Spinal cord (tissue), 10 donors: ENCODE results near the gene TSPAN18. TPM values are rescaled to one million over a fixed set of nuclear protein-coding genes. Genes with fewer than 3 reads are reported as not detected.
A peak's percentile ranks its signal among the peaks of the same experiment; 100 is the strongest.

Experiments used
- DNase-seq, 6 donors: peaks; one replicate each; pipeline versions ENCODE4 v3.0.0 to v3.0.0-alpha.2; 2013 to 2015; ENCODE audit warnings: low spot score in 6 of 6, low read depth in 4 of 6
- H3K27ac ChIP-seq: one replicate; pipeline ENCODE4 v1.5.1; 2013; ENCODE audit warnings: low read depth, low read length, control low read depth
- H3K27me3 ChIP-seq: one replicate; pipeline ENCODE4 v1.6.1; 2013; ENCODE audit warnings: low read length; ENCODE audit not compliant: control insufficient read depth, insufficient read depth
- H3K36me3 ChIP-seq: one replicate; pipeline ENCODE4 v1.6.1; 2013; ENCODE audit warnings: low read length; ENCODE audit not compliant: control insufficient read depth, insufficient read depth
- H3K4me1 ChIP-seq: one replicate; pipeline ENCODE4 v1.6.1; 2013; ENCODE audit warnings: low read length; ENCODE audit not compliant: control insufficient read depth, insufficient read depth
- H3K4me3 ChIP-seq: one replicate; pipeline ENCODE4 v1.5.1; 2013; ENCODE audit warnings: low read depth, low read length, control low read depth
- H3K9me3 ChIP-seq: one replicate; pipeline ENCODE4 v1.6.1; 2013; ENCODE audit warnings: low read length; ENCODE audit not compliant: control insufficient read depth, insufficient read depth
- WGBS: methylation state at CpG from one replicate; pipeline ENCODE4 v1.1.5; 2013; ENCODE audit warnings: missing lambda C conversion rate; ENCODE audit not compliant: insufficient coverage; 5-methylcytosine and 5-hydroxymethylcytosine counted together
- polyA plus RNA-seq, 2 donors: library from polyadenylated mRNA; unstranded; fragments of 120-200 nt; gene quantifications; one replicate each; pipeline ENCODE4 v1.2.1, GENCODE V29; 2013; ENCODE audit not compliant: insufficient read length in 2 of 2
- total RNA-seq, 2 donors: library from RNA; depleted of rRNA in 1 of 2; stranded (reverse); fragments of 120-200 nt in 1 of 2; fragments of >200 nt in 1 of 2; gene quantifications; one replicate each; pipeline versions ENCODE4 v1.2.3 to v1.2.4, GENCODE V29; 2013 to 2014
- donor health status: healthy.

TSPAN18 gene
- total and polyA plus RNA-seq, 4 donors: 23.3 to 87.2 (median 60.9) TPM

GRCh38 chr11:44743959-44744557, 17.3 kb downstream of the TSPAN18 start:
- no peaks in the 10 kb centered on the region for H3K9me3 ChIP-seq
- no peaks in the 10 kb centered on the region for H3K27me3 ChIP-seq
- peak overlapping the region; percentile 59 for H3K27ac ChIP-seq
- 29% methylated on average over 5 of the region's 5 CpGs for WGBS
- DNase-seq: peak in 2 of 6 donors; percentile 49 to 75
- peaks cover 6% of the 10 kb centered on the region for H3K36me3 ChIP-seq
- peaks cover 55% of the 10 kb centered on the region for H3K4me1 ChIP-seq
- H3K4me3 ChIP-seq: no peak overlapping the region

DNA sequence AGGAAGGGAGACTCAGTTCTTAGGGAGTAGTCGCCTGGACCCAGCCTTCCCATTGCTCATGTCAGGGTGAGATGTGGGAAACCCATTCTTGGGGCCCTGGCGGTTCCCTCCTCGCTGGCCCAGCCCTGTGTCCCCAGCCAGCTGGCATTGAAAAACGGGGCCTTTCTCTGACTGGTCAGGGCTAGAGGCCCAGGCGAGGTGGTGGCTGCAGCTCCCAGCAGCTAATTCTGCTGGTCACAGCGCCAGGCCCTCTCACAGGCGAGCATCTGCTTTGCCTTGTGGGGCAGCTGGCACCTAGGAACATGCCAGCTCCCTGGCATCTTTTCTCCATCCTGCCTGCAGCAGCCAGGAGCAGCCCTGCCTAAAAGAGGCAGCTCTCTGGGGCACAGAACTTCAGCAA, 20.1 kb downstream of the TSPAN18 start:
- 33% methylated on average over 7 of the region's 7 CpGs for WGBS
- no peaks in the 10 kb centered on the region for H3K9me3 ChIP-seq
- peak in 2 of 6 donors; percentile 67 to 91 for DNase-seq
- peaks cover 2% of the 10 kb centered on the region for H3K36me3 ChIP-seq
- no peaks in the 10 kb centered on the region for H3K27me3 ChIP-seq
- H3K4me1 ChIP-seq: peaks cover 47% of the 10 kb centered on the region
- no peak overlapping the region for H3K27ac ChIP-seq
- H3K4me3 ChIP-seq: no peak overlapping the region

GRCh38 chr11:44747316-44747715, 20.6 kb downstream of the TSPAN18 start:
- no peaks in the 10 kb centered on the region for H3K9me3 ChIP-seq
- no peak for DNase-seq
- H3K36me3 ChIP-seq: peaks cover 2% of the 10 kb centered on the region
- no peak overlapping the region for H3K4me3 ChIP-seq
- no peak overlapping the region for H3K27ac ChIP-seq
- H3K27me3 ChIP-seq: no peaks in the 10 kb centered on the region
- peaks cover 47% of the 10 kb centered on the region for H3K4me1 ChIP-seq
- 94% methylated on average over 4 of the region's 7 CpGs for WGBS

DNA sequence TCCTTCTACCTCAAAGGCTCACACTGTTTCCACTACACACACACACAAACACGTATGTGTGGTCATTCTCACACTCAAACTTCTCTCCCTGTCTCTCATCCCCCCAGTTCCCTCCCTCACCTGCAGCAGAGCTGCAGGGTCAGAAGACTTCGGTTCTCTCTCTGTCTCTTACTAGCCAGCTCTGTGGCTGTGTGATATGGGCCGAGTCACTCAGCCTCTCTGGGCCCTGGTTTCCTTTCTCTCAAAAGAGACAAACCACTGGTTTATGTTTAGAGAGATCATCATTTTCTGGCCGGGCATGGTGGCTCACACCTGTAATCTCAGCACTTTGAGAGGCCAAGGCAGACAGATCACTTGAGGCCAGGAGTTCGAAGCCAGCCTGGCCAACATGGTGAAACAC, 21.1 kb downstream of the TSPAN18 start:
- Histone ChIP-seq H3K36me3 (peaks cover 2% of the 10 kb centered on the region), H3K27ac (no peak overlapping the region), H3K4me1 (peaks cover 41% of the 10 kb centered on the region), H3K27me3 (no peaks in the 10 kb centered on the region), H3K4me3 (no peak overlapping the region), H3K9me3 (no peaks in the 10 kb centered on the region)
- 96% methylated on average over 2 of the region's 5 CpGs for WGBS
- DNase-seq: no peak

GRCh38 chr11:44748606-44749005, 21.8 kb downstream of the TSPAN18 start:
- Histone ChIP-seq H3K27me3 (no peaks in the 10 kb centered on the region), H3K36me3 (peaks cover 2% of the 10 kb centered on the region), H3K4me3 (no peak overlapping the region), H3K9me3 (no peaks in the 10 kb centered on the region), H3K27ac (no peak overlapping the region), H3K4me1 (peaks cover 38% of the 10 kb centered on the region)
- DNase-seq: no peak
- WGBS: 100% methylated on average over 3 of the region's 8 CpGs

DNA sequence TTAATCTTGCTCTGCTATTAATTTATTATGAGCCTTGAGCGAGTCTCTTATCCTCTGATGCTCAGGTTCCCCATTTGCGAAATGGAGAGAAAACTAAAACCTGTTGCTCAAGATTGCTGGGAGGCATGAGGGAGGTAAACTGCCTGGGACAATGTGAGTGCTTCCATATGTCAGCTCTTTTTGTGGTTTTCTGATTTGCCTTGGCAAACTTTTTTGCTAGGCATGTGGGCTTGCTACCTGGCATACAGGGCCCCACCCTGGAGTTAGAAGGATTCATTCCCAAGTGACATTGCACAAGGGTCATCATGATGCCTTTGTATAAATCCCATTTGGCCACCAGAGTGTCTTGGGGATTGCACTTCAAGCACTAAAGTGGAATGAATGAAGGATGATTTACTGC, 22.4 kb downstream of the TSPAN18 start:
- Histone ChIP-seq H3K27ac (no peak overlapping the region), H3K36me3 (peaks cover 2% of the 10 kb centered on the region), H3K27me3 (no peaks in the 10 kb centered on the region), H3K9me3 (no peaks in the 10 kb centered on the region), H3K4me3 (no peak overlapping the region), H3K4me1 (peaks cover 33% of the 10 kb centered on the region)
- DNase-seq: no peak
- 91% methylated on average over 2 of the region's 2 CpGs for WGBS

GRCh38 chr11:44750551-44751465, 24.0 kb downstream of the TSPAN18 start:
- Histone ChIP-seq H3K4me3 (no peak overlapping the region), H3K27ac (no peak overlapping the region), H3K4me1 (peaks cover 45% of the 10 kb centered on the region), H3K27me3 (no peaks in the 10 kb centered on the region), H3K36me3 (peaks cover 2% of the 10 kb centered on the region), H3K9me3 (no peaks in the 10 kb centered on the region)
- WGBS: 44% methylated on average over 6 of the region's 7 CpGs
- DNase-seq: peak in 2 of 6 donors; percentile 73 to 82

GRCh38 chr11:44752300-44752699, 25.5 kb downstream of the TSPAN18 start:
- no peaks in the 10 kb centered on the region for H3K36me3 ChIP-seq
- H3K9me3 ChIP-seq: no peaks in the 10 kb centered on the region
- peaks cover 37% of the 10 kb centered on the region for H3K4me1 ChIP-seq
- no CpG with 5 or more reads among the region's 2 CpGs for WGBS
- no peak overlapping the region for H3K4me3 ChIP-seq
- H3K27ac ChIP-seq: no peak overlapping the region
- DNase-seq: no peak
- no peaks in the 10 kb centered on the region for H3K27me3 ChIP-seq

DNA sequence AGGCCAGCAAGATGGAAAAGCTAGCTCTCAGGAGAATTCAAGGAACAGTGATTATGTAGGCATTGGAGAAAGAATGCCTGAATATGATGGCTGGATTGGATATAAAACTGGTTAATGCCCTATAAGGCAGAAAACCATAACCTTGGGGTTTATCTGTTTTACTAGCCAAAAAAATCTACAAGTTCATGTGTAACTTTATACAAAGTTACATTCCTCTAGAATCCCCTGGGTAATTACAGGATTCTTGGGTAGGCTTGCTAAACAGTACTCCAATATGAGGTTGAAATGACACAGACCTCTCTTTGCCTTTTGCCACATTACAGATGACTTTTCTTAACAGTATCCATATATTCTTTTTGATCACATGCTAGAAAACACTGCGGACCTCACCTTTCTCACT, 26.0 kb downstream of the TSPAN18 start:
- Histone ChIP-seq H3K9me3 (no peaks in the 10 kb centered on the region), H3K4me1 (peaks cover 33% of the 10 kb centered on the region), H3K36me3 (no peaks in the 10 kb centered on the region), H3K4me3 (no peak overlapping the region), H3K27me3 (no peaks in the 10 kb centered on the region), H3K27ac (no peak overlapping the region)
- WGBS: 100% methylated on average over 1 of the region's 1 CpG
- no peak for DNase-seq
